UCSD-AML1 (cell line): Measurements from ENCODE around the gene CPLANE2.
"Not testable (repeated sequence)": the region's sequence is repeated elsewhere in the genome, so short reads cannot be mapped to it uniquely, and the experiment has no call there.

Experiments used
- DNase-seq: peaks from one replicate; lab custom pipeline; 2025; ENCODE audit not compliant: unreplicated experiment; lab: John Stamatoyannopoulos, UW

CPLANE2 gene

DNA sequence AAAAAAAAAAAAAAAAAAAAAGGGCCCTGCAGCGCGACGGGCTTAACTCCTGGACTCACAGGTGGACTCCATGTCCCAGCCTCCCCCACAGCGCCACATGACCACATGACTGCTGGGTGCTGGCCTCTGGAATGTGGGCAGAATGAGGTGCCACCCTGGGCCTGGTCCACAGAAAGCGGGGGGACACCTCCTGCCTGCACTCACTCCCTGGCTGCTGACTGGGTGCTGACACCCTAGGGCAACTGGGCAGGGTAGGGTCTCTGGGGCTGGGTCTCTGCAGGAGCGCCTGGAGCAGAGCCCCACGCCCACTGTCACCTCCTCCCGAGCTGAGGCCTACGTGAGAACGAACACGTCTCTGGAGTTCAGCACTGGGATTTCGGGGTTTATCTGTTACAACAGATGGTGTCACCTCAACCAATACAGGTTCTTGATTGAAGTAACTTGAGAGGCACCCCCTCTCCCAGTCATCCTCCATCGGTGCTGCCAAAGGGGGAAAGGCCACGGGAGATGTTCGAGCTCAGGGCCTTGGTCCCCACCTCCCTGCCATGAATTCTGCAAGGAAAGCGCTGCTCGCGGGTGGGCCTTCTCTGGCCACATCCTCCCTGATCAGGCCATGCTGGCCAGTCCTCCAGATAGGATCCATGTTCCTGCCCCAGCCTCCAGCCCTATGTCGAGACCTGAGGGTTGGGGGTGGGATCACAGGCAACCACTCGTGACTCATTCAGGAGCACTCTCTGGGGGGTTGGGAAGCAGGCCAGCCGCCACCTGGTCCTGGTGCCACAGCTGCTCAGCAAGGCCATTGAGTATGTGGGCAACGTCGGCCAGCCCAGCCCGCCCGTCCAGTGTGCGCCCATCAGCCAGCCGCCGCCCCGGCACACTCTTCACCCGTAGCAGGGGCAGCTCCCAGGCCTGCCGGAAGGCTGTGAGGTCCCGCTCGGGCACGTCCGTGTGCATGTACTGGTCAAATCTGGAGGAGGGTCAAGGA, 5.4 kb downstream of the CPLANE2 start:
- DNase-seq, result no peak

DNA sequence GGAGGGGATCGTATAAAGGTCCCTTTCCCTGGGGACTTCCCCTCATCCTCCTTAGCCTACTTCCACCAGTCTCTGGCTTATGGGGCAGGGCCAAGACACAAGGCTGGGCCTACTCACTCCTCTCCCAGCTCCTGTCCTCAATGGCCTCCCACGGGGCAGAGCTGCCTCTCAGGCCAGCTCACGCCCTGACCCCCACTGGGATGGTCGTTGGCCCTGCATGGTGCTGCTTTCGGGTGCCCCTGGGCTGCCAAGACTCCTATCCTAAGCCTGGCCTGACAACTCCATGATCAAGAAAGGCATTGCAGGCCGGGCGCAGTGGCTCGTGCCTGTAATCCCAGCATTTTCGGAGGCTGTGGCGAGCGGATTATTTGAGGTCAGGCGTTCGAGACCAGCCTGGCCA, 6.2 kb downstream of the CPLANE2 start:
- DNase-seq, result no peak

DNA sequence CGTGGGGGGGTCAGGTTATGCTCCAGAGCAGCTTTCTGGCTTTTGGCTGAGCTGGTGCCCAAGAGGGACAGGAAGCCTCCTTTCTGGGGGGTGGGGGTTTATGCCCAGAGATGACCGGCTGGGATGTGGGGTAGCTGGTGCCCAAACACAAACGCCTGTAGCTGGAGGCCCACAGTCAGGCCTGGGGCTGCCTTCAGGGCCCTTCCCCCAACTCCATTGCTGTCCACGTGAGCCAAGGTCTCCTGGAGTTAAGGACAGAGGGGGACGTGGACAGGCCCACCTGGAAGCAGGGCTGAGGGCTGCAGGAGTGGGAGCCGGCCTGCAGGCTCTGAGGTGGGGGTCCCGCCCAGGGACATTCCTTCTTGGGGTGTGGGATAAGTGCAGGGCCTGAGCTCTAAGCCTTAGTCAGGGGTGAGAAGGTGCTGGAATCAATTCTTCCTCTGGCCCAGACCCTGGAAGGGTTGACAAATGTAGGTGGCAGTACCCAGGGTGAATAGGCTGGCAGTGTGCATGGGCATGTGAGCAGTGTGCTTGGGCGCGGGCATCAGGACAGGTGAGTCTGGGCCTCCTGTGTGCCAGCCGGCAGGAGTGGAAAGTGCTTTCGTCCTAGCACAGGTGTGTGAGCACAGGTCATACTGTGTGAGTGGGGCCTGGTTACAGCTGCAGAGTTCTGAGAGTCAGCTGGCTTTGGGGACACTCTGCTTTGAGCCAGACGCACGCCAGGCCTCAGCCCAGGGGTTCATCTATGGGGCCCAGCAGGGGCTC, 6.8 kb downstream of the CPLANE2 start:
- DNase-seq, result no peak

DNA sequence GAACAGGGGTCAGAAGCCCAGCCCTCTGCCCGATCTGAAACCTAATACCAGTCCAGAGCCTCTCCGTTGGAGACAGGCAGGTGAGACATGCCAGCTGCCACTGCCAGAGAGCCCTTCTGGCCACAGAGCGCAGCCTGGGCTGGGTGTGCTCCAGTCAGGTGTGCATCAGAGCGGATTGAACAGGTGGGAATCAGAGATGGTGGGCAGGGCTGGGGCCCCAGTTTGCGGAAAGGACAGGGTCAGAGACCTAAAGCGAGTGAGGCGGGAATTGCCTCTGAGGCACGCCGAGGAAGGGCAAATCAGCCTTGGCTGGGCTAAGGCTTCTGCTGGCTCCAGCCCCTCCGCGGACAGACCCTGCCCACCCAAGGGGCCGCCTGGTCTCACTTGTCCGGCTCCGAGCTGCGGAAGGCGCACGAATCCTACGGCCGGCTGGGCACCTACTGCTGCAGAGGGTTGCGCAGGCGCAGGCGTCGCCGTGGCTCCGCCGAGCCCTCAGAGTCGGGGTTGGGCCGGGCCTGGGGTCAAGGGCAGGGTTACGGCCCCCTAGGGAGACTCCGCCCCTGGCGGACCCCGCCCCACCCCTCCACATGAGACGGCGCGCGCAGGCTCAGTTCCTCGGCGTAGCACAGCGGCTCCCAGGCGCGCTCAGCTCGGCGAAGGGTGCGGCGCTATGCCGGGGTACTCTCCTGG, 10.3 kb downstream of the CPLANE2 start:
- no peak for DNase-seq

DNA sequence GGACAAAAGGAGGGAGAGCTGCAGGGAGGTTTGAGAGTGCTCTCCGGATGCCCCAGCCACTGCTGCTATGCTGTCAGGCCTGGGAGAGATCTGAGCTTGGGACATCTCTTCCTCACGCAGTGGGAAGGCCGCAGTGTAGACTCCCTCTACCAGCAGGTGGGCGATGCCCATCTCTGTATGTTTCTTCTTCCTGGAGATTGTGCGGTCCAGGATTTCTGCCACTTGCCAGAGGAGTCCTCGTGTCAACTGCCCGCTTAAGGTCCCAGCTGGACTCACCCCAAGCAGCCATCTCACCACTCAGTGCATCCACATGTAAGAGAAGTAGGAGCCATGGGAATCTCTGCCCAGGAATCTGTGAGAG, 10.9 kb downstream of the CPLANE2 start:
- DNase-seq, result no peak

DNA sequence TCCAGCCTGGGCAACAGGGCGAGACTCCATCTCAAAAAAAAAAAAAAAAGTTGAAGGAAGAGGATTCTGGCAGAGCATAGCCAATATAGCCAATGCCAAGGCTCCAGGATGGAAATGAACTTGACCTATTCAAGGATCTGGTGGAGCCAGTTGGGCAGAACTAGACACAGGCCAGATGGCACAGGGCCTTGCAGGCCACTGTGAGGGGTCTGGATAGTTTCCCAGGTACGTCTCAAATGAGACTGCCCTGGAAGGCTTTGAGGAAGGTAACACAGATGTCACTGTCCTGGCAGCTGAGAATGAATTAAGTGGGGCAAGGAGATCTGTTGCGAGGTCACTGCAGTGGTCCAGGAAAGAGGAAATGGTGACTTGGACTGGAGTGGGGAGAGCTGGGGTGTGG, 12.5 kb downstream of the CPLANE2 start:
- DNase-seq, result no peak

DNA sequence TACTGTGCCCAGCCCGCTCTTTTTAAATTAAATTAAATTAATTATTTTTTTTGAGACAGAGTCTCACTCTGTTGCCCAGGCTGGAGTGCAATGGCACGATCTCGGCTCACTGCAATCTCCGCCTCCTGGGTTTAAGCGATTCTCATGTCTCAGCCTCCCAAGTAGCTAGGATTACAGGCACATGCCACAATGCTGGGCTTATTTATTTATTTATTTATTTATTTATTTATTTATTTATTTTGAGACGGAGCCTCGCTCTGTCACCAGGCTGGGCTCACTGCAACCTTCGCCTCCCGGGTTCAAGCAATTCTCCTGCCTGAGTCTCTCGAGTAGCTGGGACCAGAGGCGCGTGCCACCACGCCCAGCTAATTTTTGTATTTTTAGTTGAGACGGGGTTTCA, 14.3 kb downstream of the CPLANE2 start:
- not testable (repeated sequence) for DNase-seq

DNA sequence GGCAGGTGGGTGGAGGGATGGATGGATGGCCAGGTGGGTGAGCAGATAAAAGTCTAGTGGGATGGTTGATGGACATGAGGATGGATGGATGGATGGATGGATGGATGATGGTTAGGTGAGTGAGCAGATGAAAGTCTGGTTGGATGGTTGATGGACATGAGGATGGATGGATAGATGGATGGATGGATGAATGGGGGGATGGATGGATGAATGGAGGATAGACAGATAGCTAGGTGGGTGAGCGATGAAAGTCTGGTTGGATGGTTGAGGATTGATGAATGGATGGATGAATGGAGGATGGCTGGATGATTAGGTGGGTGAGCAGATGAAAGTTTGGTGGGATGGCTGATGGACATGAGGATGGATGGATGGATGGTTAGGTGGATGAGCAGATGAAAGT, 15.5 kb downstream of the CPLANE2 start:
- no peak for DNase-seq

DNA sequence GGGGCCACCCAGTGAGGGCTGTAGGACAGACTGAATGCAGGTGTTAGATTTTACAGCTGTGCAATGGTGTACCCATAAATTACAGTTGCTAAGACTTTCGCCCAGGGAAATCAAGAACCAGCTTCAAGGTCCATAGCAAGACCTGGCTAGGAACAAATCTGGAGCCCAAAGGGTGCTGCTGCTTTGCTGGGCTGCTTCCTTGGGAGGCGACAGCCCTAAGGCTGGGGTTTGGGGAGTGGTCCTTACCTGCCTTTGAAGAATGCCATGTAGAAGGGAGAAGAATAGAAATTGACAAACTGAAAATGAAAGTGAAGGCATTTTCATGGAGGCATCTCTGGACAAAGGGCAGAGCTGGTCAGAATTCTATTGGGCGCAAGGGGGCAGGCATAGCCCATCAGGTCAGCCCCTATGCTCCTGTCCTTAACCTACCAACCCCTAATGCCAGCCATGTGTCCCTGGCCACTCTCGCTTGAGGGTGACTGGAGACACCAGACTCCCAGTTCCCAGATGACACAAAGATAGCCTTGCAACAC, 16.9 kb downstream of the CPLANE2 start:
- no peak for DNase-seq

DNA sequence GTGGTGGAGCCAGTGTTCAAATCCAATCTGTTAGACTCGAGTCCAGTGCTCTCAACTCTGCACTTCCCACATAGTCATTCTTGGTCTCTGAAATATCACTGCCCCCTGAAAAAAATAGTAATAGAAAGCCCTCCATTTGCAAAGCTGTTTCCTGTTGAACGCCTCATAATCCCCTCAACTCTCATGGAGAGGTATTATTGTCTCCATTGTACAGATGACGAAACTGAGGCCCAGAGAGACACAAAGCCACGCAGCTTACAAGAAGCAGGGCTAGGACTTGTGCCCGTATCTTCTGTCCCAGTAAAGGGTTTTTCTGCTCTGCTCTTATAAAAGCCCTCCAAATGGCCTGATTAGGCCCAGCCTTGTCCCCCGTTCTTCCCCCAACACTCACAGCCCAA, 18.3 kb downstream of the CPLANE2 start:
- DNase-seq, result no peak

DNA sequence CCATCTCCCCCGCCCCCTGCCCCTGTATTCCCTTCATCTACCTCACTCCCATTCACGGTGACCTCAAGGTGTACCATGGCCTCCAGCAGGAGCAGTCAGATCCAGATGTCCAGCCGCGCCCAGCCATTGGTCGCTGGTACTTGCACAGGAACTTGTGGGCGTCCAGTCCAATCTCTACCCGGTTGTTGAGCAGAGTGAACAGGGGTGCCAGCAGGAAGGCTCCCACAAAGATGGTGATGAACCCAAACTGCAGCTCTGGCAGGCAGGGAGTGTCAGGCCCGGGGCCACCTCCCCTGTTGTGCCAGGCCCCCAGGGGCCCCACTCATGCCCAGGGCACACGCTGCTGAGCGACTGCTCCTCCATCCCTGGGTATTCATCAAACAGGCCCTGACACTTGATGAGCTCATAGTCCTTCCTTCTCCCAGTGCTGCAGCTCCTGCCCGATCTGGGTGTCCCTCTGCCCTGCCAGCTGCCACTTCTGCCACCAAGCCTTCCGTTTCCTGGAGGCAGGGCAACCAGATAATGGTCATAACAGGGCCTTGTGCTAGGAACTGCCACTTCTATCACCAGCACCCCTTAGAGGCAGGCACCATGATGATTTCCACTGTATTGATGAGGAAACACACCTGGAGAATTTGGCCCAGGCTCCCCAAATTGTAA, 18.8 kb downstream of the CPLANE2 start:
- DNase-seq, result no peak

DNA sequence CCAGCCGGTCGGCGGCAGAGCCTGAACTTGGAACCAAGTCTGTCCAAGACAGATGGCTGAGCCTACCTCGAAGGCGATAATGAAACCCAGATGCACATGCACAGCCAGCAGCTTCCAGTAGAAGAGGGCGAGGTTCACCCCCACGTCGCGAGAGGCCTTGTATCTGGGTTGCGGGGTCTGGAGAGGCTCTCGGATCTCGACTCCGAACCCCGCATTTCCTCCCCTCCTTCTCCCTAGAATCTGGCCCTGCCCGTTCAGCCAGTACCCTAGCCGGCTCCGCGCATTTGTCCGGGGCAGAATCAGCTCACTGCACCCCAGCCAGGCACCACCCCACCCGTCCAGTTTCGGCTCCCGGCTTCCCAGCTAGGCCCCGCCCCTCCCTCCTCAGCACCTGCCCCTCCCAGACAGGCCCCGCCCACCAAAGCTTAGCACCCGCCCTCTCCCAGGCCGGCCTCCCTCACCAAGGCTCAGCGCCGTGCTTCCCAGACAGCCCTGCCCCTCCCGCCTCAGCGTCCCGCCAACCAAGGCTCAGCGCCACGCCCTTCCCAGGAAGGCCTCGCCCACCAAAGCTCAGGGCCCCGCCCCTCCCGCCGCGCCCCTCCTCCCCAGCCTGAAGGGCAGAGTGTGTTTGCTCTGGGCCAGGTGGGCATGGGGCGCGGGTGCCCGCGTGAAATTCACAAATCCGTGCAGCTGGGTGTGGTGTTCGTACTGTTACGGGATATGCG, 19.8 kb downstream of the CPLANE2 start:
- DNase-seq, result peak; percentile 87

DNA sequence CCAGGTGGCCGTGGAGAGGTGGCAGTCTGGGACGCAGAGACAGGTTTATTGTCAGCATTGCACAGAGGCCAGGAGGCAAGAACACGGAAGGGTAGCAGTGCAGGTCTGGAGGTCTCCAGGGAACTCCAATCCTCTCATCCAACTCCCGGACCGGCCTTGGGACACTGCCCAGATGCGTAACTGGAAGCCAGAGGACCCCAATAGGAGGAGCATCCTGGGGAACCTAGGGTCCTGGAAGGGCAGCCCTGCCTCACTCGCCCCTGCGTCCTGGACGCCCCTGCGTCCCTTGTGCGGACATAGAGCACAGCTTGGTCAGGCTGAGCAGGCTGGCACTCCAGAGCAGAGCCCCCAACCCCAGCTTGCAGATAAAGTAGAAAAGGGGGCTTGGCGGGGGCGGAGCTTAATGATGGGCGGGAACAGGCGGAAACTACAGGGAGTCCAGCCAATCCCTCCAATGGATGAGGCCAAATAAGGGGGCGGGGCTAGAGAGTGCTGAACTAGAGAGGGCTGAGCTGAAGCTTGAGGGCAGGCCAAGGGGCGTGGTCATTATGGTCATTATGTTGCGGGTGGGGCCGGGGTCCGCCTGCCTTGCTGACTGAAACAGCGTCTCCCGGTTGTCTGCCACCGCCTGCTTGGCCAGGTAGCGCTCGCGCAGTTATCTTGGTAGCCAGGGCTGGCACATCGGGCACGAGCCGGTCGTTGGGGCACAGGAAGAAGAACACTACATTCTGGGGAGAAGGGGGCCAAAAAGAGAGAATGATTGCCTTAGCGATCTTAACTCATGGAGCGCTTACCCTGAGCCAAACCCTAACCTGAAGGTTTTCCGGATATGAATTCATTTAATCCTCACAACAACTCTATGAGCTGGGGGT, 20.9 kb downstream of the CPLANE2 start:
- peak; percentile 74 for DNase-seq

DNA sequence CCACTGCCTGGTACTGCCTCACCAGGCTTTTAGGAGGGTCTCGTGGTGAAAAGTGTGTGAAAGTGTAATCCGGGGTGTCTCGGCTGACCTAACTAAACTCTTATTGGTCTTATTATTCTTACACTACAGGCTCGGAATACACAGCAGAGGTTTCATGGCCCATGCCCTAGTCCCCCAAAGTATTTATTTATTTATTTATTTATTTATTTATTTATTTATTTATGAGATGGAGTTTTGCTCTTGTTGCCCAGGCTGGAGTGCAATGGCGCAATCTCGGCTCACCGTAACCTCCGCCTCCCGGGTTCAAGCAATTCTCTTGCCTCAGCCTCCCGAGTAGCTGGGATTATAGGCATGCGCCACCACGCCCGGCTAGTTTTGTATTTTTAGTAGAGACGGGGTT, 21.7 kb downstream of the CPLANE2 start:
- DNase-seq, result not testable (repeated sequence)

DNA sequence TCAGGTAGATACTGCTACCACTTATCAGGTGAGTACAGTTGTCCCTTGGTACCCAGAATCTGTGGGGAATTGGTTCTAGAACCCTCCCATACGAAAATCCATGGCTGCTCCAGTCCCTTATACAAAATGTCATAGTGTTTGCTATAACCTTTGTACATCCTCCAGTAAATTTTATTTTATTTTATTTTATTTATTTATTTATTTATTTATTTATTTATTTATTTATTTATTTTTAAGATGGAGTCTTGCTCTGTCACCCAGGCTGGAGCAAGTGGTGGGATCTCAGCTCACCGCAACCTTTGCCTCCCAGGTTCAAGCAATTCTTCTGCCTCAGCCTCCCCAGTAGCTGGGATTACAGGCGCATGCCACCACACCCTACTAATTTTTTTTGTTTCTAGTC, 23.4 kb downstream of the CPLANE2 start:
- DNase-seq, result not testable (repeated sequence)

DNA sequence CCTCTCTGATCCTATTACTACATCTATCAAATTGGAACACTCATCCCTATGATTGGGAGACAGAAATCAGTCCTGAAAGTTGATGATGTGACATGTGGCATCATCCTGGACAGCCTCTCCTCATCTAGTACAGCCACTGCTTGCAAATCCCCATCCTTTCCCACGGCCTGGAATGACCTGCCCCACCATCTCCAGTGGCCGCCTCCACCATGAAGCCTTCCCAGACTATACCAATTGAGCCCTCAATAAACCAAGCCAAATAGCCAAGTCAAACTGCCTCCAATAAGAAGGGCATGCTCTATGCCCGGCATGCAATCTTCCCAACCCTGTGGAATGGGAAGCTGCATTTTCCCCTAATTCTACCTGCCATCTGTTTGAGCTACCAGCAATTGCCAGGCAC, 24.0 kb downstream of the CPLANE2 start:
- no peak for DNase-seq

DNA sequence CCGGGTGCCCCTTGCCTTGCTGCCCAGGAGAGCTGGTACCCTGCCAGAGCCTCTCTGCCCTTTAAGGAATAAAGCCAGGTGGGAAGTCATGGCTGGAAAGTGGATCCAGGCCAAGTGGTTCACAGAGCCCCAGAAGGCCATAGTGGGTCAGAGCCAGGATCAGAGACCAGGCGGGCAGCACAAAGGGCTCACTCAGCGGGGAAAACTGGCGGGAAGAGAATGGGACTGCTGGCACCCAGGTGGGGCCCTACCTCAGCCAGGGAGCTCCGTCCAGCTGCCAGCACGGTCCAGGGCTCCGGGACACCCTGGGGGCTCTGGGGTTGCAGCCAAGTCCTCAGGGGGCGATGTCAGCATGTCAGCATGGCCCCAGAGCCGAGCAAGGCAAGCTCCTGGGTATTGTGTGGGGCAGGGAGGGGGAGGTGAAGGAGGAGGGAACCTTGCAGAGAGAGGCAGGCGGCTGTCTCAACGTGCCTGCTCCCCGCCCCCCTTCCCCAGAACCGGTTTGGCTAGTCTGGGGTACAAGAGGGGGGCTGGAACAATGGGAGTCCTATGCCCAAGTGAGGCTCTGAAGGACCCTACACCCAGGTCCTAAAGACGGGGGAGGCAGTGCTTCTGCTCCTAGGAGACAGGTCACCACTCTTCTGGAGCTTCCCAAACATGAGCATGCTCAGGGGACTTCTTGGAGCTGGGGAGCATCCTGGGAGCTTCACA, 24.6 kb downstream of the CPLANE2 start, which contains the start of gene ARHGEF19:
TSS of gene ARHGEF19 (minus strand) at position 402 of the 711 bp plus-strand sequence. CDS start 3,598 bp downstream, outside the sequence.
- DNase-seq, result no peak

DNA sequence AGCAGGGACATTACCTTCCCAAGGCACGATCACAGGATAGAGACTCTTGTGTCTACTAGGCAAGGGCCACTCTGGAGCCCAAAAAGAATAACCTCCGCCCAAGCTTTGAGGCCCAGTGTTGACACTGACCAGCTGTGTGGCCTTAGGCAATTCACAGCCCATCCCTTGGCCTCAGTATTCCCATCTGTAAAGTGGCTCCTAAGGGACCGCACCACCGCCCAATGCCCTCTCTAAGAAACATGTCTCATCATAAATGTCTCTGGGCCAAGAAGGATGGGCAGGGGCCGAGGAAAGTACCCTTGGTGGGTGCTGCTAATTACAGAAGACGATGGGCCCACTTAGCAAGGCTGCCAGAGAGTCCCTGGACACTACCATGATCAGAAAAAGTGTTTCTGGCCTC, 25.2 kb downstream of the CPLANE2 start:
- DNase-seq, result no peak
